ENCODE results near the gene MVD. TPM values are rescaled to one million over a fixed set of nuclear protein-coding genes. Genes with fewer than 3 reads are reported as not detected.

MVD gene
- total RNA-seq, 1 donor from 2014 or later: 24.0 TPM

- ATAC-seq: no peak
- no peak for DNase-seq (ENCODE audit: missing footprints)
- intact Hi-C loops (cut with DNase I): no loop called here
Measured at GRCh38 chr16:88662222-88662842, 559 bp downstream of the MVD start.

- DNase-seq (ENCODE audit: missing footprints): no peak
- intact Hi-C loops (cut with DNase I): no loop called here
- no peak for ATAC-seq
Measured at GRCh38 chr16:88661468-88661867, 1.4 kb downstream of the MVD start.

- intact Hi-C loops (cut with DNase I): no loop called here
- ATAC-seq (no peak), DNase-seq (ENCODE audit: missing footprints) (no peak)
Measured at GRCh38 chr16:88659160-88659559, 3.7 kb downstream of the MVD start.

GRCh38 chr16:88658714-88659113 is 4.2 kb downstream of the MVD start:
- ATAC-seq: no peak
- DNase-seq (ENCODE audit: missing footprints): no peak
- intact Hi-C loops (cut with DNase I): no loop called here

GRCh38 chr16:88657371-88657770 is 5.5 kb downstream of the MVD start:
- ATAC-seq: no peak
- intact Hi-C loops (cut with DNase I): no loop called here
- DNase-seq (ENCODE audit: missing footprints): no peak

- DNase-seq (ENCODE audit: missing footprints) (no peak), ATAC-seq (no peak)
- intact Hi-C loops (cut with DNase I): no loop called here
Measured at GRCh38 chr16:88656291-88656980, 6.5 kb downstream of the MVD start.

- ATAC-seq (no peak), DNase-seq (ENCODE audit: missing footprints) (no peak)
- intact Hi-C loops (cut with DNase I): no loop called here
Measured at GRCh38 chr16:88655733-88656281, 7.1 kb downstream of the MVD start.

- ATAC-seq (no peak), DNase-seq (ENCODE audit: missing footprints) (no peak)
- intact Hi-C loops (cut with DNase I): no loop called here
Measured at GRCh38 chr16:88655053-88655732, 7.7 kb downstream of the MVD start.

- ATAC-seq (no peak), DNase-seq (ENCODE audit: missing footprints) (no peak)
- intact Hi-C loops (cut with DNase I): no loop called here
Measured at GRCh38 chr16:88654363-88655052, 8.4 kb downstream of the MVD start.

GRCh38 chr16:88653596-88654362 is 9.1 kb downstream of the MVD start:
- intact Hi-C loops (cut with DNase I): no loop called here
- ATAC-seq (no peak), DNase-seq (ENCODE audit: missing footprints) (no peak)

- no peak for ATAC-seq
- DNase-seq (ENCODE audit: missing footprints): no peak
- intact Hi-C loops (cut with DNase I): no loop called here
Measured at GRCh38 chr16:88653101-88653500, 9.8 kb downstream of the MVD start.

- ATAC-seq (no peak), DNase-seq (ENCODE audit: missing footprints) (no peak)
- intact Hi-C loops (cut with DNase I): no loop called here
Measured at GRCh38 chr16:88652762-88653063, 10.2 kb downstream of the MVD start.

- ATAC-seq (no peak), DNase-seq (ENCODE audit: missing footprints) (no peak)
- intact Hi-C loops (cut with DNase I): no loop called here
Measured at GRCh38 chr16:88651989-88652761, 10.7 kb downstream of the MVD start.

- ATAC-seq (peak; percentile 14), DNase-seq (ENCODE audit: missing footprints) (no peak)
- intact Hi-C loops (cut with DNase I): no loop called here
Measured at GRCh38 chr16:88651276-88651988, 11.5 kb downstream of the MVD start.

- DNase-seq (ENCODE audit: missing footprints) (peak; percentile 93), ATAC-seq (peak; percentile 92)
- intact Hi-C loops (cut with DNase I): no loop called here
Measured at GRCh38 chr16:88650749-88651275, 12.1 kb downstream of the MVD start, which contains the start of gene CYBA. Gene CYBA, minus strand, starts transcription at chr16:88651053. Its CDS starts 40 bp downstream, at chr16:88651013.

GRCh38 chr16:88649924-88650748 is 12.8 kb downstream of the MVD start:
- ATAC-seq: peak; percentile 38
- no peak for DNase-seq (ENCODE audit: missing footprints)
- intact Hi-C loops (cut with DNase I): no loop called here
